GM13976 (cell line): ENCODE data around the gene OPN1MW.
"Not testable (repeated sequence)": the region's sequence is repeated elsewhere in the genome, so short reads cannot be mapped to it uniquely, and the experiment has no call there.

Source experiments
- DNase-seq: peaks from one replicate; pipeline ENCODE4 v3.0.0; 2012; ENCODE audit warnings: low spot score
- in situ Hi-C: fragments of 300-500 bp; cut with MboI; formaldehyde crosslinking; loops from one replicate; pipeline ENCODE4 v1.12.0; 2022; ENCODE audit warnings: low sequenced_read_pairs, mixed read lengths, inconsistent platforms; ENCODE audit not compliant: unreplicated experiment

The OPN1MW gene

DNA sequence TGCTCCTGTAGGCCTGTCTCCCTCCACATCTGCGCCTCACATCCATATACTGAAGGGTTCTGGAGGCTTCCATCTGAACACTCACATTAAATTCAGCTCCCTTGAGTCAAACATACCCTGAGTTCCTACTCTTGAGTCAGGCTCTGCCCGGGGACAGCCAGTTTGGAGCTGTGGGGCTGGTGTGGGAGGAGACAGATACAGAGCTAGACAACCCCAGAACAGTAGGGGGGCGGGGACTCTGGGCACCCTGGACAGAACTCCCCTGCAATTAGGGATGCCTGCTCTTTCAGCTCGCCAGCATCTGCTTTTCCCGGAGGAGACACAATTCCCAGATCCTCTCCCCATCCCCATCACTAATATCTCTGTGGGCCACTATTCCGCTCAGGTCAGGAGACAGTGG, 42.9 kb downstream of the OPN1MW start:
- in situ Hi-C loops, DNase-seq: not testable (repeated sequence)

DNA sequence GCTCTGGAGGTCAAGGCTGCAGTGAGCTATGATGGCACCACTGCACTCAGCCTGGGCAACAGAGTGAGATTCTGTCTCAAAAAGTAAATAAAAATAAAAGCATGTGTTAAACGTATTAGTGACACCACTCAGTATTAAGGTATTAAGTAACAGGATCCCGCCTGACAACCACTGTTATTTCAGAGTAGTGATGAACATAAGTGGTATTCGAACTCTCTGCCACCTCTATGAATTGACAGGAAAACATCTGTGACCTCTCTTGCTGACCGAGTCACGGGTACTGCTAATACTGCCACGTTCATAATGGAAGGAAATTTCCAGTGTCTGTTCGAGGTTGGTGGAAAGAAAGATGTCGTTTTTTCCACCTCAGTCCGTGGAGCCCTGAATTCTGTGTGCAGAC, 44.3 kb downstream of the OPN1MW start:
- in situ Hi-C loops, DNase-seq: not testable (repeated sequence)

DNA sequence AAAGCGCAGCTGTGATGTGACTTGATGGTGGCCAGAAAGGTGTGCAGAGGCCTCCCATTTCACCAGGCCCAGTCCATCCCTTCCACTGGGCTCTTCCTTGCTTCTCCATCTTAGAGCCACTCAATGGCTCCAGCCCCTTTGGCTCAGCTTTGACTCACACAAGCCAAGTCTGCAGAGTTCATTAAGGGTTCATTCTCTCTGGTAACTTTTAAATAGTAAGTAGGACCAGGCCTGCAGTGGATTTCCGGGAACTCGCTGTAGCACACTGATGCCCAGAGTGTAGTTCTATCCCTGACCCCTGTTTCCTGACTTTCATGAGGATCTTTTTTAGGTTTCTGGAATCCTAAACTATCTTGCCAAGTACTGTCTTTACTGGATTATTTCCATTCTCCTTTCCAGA, 49.0 kb downstream of the OPN1MW start:
- in situ Hi-C loops: not testable (repeated sequence)

DNA sequence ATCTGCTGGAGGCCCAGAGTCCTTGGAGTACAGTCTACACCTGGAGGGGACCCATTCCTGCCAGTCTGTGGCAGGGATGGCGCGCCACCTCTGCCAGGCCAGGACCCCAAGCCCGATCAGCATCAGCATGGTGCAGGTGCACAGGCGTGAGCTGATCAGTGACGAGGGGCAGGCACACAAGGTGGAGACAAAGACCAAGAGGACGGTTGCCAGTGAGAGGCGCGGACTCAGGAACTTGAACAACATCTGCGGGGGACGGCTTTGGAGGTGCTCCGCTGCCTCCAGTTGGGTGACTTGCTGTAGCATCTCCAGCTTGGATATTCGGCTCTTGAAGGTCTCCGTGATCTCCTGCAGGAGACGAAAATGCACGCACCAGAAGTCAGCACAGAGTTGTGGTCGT, 51.2 kb downstream of the OPN1MW start:
- in situ Hi-C loops, DNase-seq: not testable (repeated sequence)

More for the DNA sequence above, 49.0 kb downstream of the OPN1MW start:
- not testable (repeated sequence) for DNase-seq

DNA sequence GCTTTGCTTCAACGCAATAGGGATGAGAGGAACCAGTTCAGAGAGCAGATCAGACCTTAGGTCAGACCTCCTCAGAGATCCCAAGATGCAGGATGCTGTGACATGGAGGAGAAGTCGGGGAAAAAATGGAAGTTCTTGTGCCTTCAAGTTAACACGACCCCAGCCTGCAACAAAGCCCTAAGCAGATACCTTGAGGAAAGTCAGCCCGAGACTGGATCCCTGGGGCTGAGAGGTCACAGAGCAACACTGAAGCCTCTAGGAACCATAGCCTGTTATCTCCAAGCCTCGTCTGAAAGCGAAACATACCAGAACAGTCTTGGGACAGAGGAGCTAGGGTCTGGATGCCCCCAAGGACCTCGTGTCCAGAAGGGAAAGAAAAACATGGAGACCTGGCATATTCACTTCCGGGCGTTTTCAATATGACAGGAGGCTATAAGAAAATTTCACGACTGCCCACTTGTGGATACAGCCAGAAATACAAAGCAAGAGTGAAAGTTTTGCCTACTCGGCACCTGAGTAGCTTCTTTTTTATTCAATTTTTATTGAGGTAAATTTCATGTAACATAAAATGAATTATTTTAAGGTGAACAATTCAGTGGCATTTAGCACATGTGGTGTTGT, 56.7 kb downstream of the OPN1MW start:
- DNase-seq, in situ Hi-C loops: not testable (repeated sequence)

DNA sequence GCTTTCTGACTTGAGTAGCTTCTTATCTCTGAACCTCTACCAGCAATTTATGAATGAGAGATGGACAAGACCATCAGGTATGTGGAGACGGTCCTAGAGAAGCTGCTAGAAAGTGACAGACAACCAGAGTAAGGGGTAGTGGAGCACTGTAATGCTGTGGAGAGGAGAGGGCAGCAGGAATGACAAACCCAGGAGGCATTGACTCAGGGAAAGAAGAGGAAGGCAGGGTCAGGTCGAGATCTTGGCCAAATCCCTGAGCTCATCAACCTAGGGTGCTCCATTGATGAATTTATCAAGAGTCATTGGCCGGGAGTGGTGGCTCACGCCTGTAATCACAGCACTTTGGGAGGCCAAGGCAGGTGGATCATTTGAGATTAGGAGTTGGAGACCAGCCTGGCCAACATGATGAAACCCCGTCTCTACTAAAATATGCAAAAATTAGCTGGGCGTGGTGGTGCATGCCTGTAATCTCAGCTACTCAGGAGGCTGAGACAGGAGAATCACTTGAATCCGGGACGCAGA, 57.6 kb downstream of the OPN1MW start:
- in situ Hi-C loops, DNase-seq: not testable (repeated sequence)
